GM13976 (cell line): Measurements from ENCODE around the gene TMEM208.

Source experiments
- DNase-seq: peaks from one replicate; pipeline ENCODE4 v3.0.0; 2012; ENCODE audit warnings: low spot score
- in situ Hi-C: fragments of 300-500 bp; cut with MboI; formaldehyde crosslinking; loops from one replicate; pipeline ENCODE4 v1.12.0; 2022; ENCODE audit warnings: low sequenced_read_pairs, mixed read lengths, inconsistent platforms; ENCODE audit not compliant: unreplicated experiment
- TF ChIP-seq, protein P1 (sequence below): IDR thresholded peaks from 2 replicates; pipeline ENCODE4 v1.5.1; 2012; ENCODE audit warnings: borderline replicate concordance, mild to moderate bottlenecking; ENCODE audit not compliant: insufficient read depth; ENCODE audit errors: extremely low read depth, missing control alignments, control extremely low read depth

The TMEM208 gene

DNA sequence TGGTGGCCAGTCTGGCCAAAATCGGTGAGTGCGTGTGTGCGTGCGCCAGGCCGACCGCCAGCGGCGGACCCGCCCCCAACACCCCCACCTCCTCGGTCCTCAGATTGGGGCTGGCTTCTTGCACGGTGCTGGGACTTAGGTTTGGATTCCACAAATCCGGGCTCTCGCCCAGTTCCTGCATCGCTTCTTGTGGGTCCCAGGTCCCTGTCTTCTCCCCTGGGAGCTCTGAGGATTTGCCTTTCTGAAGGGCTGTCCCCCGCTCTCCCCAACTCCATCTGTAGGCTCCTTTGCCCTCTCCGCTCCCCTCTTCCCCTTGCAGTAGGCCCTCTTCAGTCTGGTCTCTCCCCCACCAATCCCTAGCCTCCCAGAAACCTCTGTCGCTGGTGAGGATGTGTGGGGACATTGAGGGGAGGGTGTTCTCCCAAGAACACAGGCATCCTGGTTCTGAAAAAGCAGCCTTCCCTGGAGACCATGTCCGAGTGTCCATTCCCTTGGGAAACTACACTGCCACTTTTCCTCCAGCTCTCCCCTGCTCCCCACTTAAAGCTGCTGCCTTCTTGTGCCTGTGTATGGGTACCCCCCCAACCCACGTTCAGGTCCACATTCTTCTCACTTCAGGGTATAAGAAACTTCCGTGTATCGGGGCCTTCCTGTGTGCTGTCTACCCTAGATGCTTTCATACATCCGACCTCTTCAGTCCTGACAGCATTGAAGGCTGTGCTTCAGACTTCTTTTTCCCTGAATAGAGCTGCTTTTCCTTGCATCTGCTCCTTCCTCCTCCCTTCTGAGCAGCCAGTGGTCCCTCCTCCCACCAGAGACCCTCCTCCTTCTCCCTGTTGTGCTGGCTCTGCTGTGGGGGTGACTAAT is 22.5 kb downstream of the TMEM208 start:
- TF ChIP-seq, protein P1, sequence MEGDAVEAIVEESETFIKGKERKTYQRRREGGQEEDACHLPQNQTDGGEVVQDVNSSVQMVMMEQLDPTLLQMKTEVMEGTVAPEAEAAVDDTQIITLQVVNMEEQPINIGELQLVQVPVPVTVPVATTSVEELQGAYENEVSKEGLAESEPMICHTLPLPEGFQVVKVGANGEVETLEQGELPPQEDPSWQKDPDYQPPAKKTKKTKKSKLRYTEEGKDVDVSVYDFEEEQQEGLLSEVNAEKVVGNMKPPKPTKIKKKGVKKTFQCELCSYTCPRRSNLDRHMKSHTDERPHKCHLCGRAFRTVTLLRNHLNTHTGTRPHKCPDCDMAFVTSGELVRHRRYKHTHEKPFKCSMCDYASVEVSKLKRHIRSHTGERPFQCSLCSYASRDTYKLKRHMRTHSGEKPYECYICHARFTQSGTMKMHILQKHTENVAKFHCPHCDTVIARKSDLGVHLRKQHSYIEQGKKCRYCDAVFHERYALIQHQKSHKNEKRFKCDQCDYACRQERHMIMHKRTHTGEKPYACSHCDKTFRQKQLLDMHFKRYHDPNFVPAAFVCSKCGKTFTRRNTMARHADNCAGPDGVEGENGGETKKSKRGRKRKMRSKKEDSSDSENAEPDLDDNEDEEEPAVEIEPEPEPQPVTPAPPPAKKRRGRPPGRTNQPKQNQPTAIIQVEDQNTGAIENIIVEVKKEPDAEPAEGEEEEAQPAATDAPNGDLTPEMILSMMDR: no peak
- DNase-seq: no peak
- in situ Hi-C loops: loop anchor here (25.0 kb wide), 1 partner anchor 163 kb away; the partner anchor contains the start of gene ZDHHC1

DNA sequence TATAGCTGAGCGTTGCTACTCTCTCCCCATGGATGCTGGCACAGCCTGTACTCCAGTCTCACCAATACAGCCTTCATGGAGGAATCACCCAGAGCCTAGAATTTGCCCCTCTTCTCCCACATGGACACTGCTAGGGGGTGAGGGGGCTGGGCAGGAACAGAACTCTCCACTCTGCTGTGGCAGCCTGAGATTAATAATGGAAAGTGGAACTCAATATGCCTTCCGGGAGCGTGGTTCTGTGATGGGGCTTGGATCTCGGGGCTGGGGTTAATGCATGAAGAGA is 23.1 kb downstream of the TMEM208 start:
- TF ChIP-seq, protein P1: no peak
- DNase-seq: no peak
- in situ Hi-C loops: loop anchor here (25.0 kb wide), 1 partner anchor 162 kb away; the partner anchor contains the start of gene ZDHHC1

DNA sequence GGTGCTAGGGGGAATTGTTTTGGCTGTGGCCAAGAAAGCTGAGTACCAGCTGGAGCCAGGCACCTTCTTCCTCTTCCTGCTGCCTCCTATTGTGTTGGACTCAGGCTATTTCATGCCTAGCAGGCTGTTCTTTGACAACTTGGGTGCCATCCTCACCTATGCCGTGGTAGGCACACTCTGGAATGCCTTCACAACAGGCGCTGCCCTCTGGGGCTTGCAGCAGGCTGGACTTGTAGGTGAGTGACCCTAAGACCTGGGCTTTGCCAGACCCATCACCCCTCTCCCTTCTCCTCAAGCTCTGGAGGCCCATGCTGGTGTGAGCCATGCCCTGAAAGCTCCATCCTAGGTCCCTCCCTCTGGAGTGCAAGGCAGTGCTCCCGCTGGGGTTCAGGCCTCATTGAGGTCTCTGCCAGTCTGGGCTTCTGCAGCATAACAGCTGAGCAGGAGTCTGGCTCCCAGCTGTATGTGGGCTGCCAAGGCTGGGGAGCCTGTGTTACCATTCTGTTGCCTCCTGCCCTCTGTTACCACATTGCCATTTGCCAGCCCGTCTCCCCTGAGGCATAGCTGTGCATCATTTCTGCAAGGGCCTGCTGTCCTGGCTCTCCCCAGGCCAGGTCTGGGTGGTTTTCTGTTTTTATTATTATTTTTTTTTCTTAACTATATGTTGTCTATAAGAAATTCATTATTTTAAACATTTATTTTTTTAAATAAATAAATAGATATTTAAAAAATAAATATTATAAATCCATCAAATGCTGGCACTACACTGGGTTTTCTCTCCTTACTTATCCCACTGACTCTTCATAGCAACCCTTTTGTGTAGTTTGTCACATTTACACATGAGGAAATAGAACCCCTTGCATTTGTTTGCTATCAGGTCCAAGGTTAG is 25.9 kb downstream of the TMEM208 start:
- TF ChIP-seq, protein P1: no peak
- no peak for DNase-seq
- in situ Hi-C loops: loop anchor here (25.0 kb wide), 1 partner anchor 159 kb away; the partner anchor contains the start of gene ZDHHC1

DNA sequence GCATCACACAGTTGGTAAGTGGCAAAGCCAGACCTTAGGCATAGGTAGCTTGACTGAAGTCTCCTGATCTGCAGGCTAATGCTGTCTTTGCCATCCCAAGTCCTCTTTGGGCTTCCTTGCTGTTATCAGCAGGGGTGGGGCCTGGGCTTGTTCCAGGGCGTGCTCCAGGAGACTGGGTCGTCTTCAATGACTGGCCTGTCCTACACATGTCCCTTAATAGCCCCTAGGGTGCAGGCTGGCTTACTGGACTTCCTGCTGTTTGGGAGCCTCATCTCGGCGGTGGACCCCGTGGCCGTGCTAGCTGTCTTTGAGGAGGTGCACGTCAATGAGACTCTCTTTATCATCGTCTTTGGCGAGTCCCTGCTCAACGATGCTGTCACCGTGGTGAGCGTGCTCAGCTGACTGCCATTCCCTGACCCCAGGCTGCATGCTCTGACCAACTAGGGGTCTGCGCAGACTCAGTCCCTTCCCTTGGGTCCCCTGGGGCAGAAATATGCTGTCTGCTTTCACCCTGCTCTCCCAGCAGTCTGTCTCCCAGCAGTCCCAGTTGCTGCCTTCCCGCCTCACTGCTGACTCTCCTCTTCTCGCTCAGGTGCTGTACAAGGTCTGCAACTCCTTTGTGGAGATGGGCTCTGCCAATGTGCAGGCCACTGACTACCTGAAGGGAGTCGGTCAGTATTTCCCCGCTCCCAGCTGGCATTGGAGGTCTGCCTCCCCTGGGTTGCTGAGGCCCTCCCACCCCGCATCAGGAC is 28.0 kb downstream of the TMEM208 start:
- DNase-seq: no peak
- TF ChIP-seq, protein P1: no peak
- in situ Hi-C loops: loop anchor here (25.0 kb wide), 1 partner anchor 157 kb away; the partner anchor contains the start of gene ZDHHC1

DNA sequence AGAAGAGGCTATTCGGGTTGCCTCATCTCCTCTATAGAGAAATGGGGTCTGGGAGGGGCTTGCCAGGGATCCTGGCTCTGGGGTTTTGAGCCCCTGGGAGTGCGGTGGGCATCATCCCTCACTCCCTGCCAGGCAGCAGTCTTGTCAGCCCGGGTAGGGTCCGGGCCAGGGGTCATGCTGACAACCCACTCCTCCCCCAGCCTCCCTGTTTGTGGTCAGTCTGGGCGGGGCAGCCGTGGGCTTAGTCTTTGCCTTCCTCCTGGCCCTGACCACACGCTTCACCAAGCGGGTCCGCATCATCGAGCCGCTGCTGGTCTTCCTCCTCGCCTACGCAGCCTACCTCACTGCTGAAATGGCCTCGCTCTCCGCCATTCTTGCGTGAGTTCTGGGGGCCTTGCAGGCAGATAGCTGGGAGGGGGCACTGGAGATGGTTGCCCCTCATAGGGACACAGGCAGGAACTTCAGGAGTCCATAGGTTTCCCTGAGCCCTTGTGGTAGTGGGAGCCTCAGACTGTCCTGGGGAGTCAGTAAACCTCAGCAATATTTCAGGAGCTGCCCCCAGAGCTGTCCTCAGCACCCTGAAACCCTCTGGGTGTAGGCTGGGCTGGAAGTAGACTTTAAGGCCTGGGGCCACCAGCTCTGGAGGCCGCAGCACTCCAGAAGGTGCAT is 28.8 kb downstream of the TMEM208 start:
- TF ChIP-seq, protein P1: no peak
- DNase-seq: no peak
- in situ Hi-C loops: loop anchor here (25.0 kb wide), 1 partner anchor 157 kb away; the partner anchor contains the start of gene ZDHHC1
